ENCODE data around the gene ETV1. TPM values are rescaled to one million over a fixed set of nuclear protein-coding genes. Genes with fewer than 3 reads are reported as not detected.

The ETV1 gene
- total RNA-seq = 2.2 and 3.7 TPM in 2 replicates

GRCh38 chr7:13989126-13989948 is at the start of gene ETV1:
ETV1 (minus strand) TSS chr7:13989666; CDS start chr7:13989052, 614 bp downstream.

Small RNAs within 50 kb of the gene (small RNA-seq; reads per million reads assigned to genes)
- gene RF00019 = not detected
